ENCODE data around the gene HEATR1. TPM values are rescaled to one million over a fixed set of nuclear protein-coding genes. Genes with fewer than 3 reads are reported as not detected.

The HEATR1 gene
- polyA plus RNA-seq, 1 experiment = 24.9 TPM

- no peak for DNase-seq (ENCODE audit: low read depth, low spot score)
- CTCF ChIA-PET = interaction anchor here (0.7 to 1.7 kb wide), 2 partner anchors 430 to 507 kb away, joined by 3 to 4 read pairs; no protein-coding TSS in a partner anchor
These were observed 70.1 kb downstream of the HEATR1 start for GRCh38 chr1:236534151-236534651.

GRCh38 chr1:236532850-236533249 lies 71.5 kb downstream of the HEATR1 start:
- CTCF ChIA-PET = interaction anchor here (0.9 to 1.9 kb wide), 3 partner anchors 38 to 429 kb away, joined by 4 to 14 read pairs (median 6); no protein-coding TSS in a partner anchor
- H3K4me3 ChIP-seq (ENCODE audit: low read depth, low read length) = no peak overlapping the region
- TF ChIP-seq CTCF (IDR thresholded peaks at IDR 0.05; ENCODE audit: low read depth, low read length) = no peak
- no peaks in the 10 kb centered on the region for H3K27me3 ChIP-seq (ENCODE audit: control insufficient read depth, insufficient read depth, low read length)
- H3K27ac ChIP-seq (ENCODE audit: low read depth, low read length) = no peak overlapping the region
- POLR2A ChIA-PET = no interaction called here
- H3K9me3 ChIP-seq (ENCODE audit: control insufficient read depth, insufficient read depth, low read length) = no peaks in the 10 kb centered on the region
- DNase-seq (ENCODE audit: low read depth, low spot score) = no peak

More at GRCh38 chr1:236534151-236534651, 70.1 kb downstream of the HEATR1 start:
- POLR2A ChIA-PET = no interaction called here
- H3K9me3 ChIP-seq (ENCODE audit: control insufficient read depth, insufficient read depth, low read length) = no peaks in the 10 kb centered on the region
- no peak overlapping the region for H3K4me3 ChIP-seq (ENCODE audit: low read depth, low read length)
- TF ChIP-seq CTCF (IDR thresholded peaks at IDR 0.05; ENCODE audit: low read depth, low read length) = no peak
- H3K27me3 ChIP-seq (ENCODE audit: control insufficient read depth, insufficient read depth, low read length) = no peaks in the 10 kb centered on the region
- H3K27ac ChIP-seq (ENCODE audit: low read depth, low read length) = no peak overlapping the region

- Histone ChIP-seq H3K9me3 (ENCODE audit: control insufficient read depth, insufficient read depth, low read length) (no peaks in the 10 kb centered on the region), H3K4me3 (ENCODE audit: low read depth, low read length) (no peak overlapping the region), H3K27ac (ENCODE audit: low read depth, low read length) (no peak overlapping the region), H3K27me3 (ENCODE audit: control insufficient read depth, insufficient read depth, low read length) (no peaks in the 10 kb centered on the region)
- TF ChIP-seq CTCF (IDR thresholded peaks at IDR 0.05; ENCODE audit: low read depth, low read length) = no peak
- ChIA-PET CTCF (interaction anchor here (0.9 to 1.9 kb wide), 5 partner anchors 14 to 432 kb away, joined by 3 to 14 read pairs (median 5); no protein-coding TSS in a partner anchor), POLR2A (no interaction called here)
- DNase-seq (ENCODE audit: low read depth, low spot score) = no peak
These were observed 73.4 kb downstream of the HEATR1 start for GRCh38 chr1:236530959-236531358.

GRCh38 chr1:236530286-236530685 lies 74.0 kb downstream of the HEATR1 start:
- ChIA-PET POLR2A (no interaction called here), CTCF (interaction anchor here (1.2 kb wide), 1 partner anchor 13 kb away, joined by 5 read pairs; no protein-coding TSS in a partner anchor)
- no peak for TF ChIP-seq CTCF (IDR thresholded peaks at IDR 0.05; ENCODE audit: low read depth, low read length)
- Histone ChIP-seq H3K4me3 (ENCODE audit: low read depth, low read length) (no peak overlapping the region), H3K27me3 (ENCODE audit: control insufficient read depth, insufficient read depth, low read length) (no peaks in the 10 kb centered on the region), H3K9me3 (ENCODE audit: control insufficient read depth, insufficient read depth, low read length) (no peaks in the 10 kb centered on the region), H3K27ac (ENCODE audit: low read depth, low read length) (no peak overlapping the region)
- no peak for DNase-seq (ENCODE audit: low read depth, low spot score)

- CTCF ChIA-PET = interaction anchor here (0.8 to 1.4 kb wide), 5 partner anchors 8 to 420 kb away, joined by 3 to 6 read pairs (median 3); no protein-coding TSS in a partner anchor
- H3K27ac ChIP-seq (ENCODE audit: low read depth, low read length) = no peak overlapping the region
These were observed 78.2 kb downstream of the HEATR1 start for GRCh38 chr1:236526079-236526478.

More at GRCh38 chr1:236526079-236526478, 78.2 kb downstream of the HEATR1 start:
- DNase-seq (ENCODE audit: low read depth, low spot score) = no peak
- H3K4me3 ChIP-seq (ENCODE audit: low read depth, low read length) = no peak overlapping the region
- TF ChIP-seq CTCF (IDR thresholded peaks at IDR 0.05; ENCODE audit: low read depth, low read length) = no peak
- POLR2A ChIA-PET = interaction anchor here (2.0 kb wide), 1 partner anchor 23 kb away, joined by 7 read pairs; no protein-coding TSS in a partner anchor
- H3K27me3 ChIP-seq (ENCODE audit: control insufficient read depth, insufficient read depth, low read length) = no peaks in the 10 kb centered on the region
- peaks cover 3% of the 10 kb centered on the region; the same call in 1 of the 2 replicates for H3K9me3 ChIP-seq (ENCODE audit: control insufficient read depth, insufficient read depth, low read length)
